HG02763 (cell line): Measurements from ENCODE around the gene FBXO40.

Experiments
- ATAC-seq: cut with Tn5 transposase; IDR thresholded peaks from one replicate; pipeline ENCODE4 v1.9.1; 2021; ENCODE audit warnings: mild to moderate bottlenecking, moderate library complexity; ENCODE audit not compliant: unreplicated experiment

The FBXO40 gene

GRCh38 chr3:121606106-121606505 is 12.9 kb downstream of the FBXO40 start:
- no peak for ATAC-seq

GRCh38 chr3:121619691-121620090 is 26.5 kb downstream of the FBXO40 start:
- ATAC-seq, result no peak

DNA sequence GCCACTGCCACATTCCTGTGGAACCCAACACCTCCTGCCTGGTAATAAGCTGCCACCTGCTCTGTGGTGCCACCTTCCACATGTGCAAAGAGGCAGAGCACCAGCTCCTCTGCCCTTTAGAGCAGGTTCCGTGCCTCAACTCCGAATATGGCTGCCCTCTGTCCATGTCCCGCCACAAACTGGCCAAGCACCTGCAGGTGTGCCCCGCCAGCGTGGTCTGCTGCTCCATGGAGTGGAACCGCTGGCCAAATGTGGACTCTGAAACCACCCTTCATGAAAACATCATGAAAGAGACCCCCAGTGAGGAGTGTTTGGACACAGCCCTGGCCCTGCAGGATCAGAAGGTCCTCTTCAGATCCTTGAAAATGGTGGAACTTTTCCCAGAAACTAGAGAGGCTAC is 28.3 kb downstream of the FBXO40 start:
- no peak for ATAC-seq

DNA sequence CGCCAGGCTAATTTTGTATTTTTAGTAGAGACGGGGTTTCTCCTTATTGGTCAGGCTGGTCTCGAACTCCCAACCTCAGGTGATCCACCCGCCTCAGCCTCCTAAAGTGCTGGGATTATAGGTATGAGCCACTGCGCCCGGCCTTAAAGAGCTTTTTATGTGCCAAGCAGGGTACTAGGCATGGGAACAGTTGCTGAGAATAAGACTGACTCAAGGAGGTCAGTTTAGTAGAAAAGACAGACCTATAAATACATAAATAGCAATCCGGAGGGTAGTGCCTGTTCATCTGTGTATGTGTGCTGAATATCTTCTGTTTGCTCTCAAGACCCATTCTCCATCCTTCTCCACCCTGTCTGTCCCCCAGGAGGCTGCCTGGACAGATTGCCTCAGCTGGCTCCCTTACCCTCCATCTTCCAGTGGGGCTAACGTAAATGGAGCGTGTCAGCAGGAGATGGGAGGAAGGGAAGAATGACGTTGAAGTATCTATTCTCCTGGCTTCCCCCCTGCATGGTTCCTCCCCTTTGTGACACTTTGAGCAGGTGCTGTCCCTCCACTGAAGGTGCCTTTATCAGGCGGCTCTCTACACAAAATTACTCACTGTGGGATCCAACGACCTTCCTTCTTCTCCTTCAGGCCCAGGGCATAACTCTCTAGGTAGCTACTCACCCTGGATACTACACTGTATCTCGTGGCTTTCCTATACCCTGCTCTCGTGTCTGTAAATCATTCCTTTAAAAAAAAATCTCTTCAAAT is 31.1 kb downstream of the FBXO40 start:
- ATAC-seq, result no peak

GRCh38 chr3:121626495-121626894 is 33.3 kb downstream of the FBXO40 start:
- ATAC-seq, result no peak

- no peak for ATAC-seq
These were observed 34.0 kb downstream of the FBXO40 start for GRCh38 chr3:121627211-121627610.

DNA sequence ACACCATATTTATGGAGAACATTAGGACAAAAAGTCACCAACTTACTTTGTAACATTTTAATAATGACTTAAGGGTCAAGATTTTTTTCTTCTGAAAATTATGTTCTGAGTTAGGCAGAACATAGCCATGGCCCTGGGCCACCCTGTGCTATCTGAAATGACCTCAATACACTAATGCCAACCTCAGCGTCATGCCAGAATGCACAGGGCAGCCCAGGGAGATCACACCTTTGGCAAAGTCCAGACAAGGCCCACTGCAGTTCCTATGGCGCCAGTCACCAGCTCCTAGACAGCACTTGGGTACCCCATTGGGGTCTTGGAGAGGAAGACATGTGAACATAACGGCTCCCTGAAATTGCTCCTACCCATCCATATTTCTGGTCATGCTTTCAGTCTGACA is 34.4 kb downstream of the FBXO40 start:
- ATAC-seq, result no peak

- ATAC-seq, result no peak
These were observed 36.4 kb downstream of the FBXO40 start for GRCh38 chr3:121629601-121630000.

DNA sequence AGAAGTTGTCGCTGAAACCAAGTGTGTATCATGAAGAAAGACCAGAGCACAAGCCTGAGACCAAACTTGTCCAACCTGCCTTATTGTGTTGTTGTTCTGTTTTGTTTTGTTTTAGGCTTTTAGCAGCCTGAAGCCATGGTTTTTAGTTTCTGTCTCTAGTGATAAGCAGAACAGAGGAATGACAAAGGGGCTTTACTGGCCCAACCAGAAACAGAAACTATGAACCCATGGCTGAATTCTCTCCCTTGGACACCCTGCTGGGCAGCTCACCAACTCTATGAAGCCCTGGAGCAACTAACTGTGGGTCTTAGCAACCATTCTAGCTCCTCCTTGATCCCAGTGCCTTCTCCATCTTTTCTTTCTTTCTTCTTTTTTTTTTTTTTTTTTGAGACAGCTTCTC is 37.2 kb downstream of the FBXO40 start:
- ATAC-seq, result no peak

- no peak for ATAC-seq
These were observed 44.7 kb downstream of the FBXO40 start for GRCh38 chr3:121637922-121638321.

GRCh38 chr3:121641127-121641526 is 47.9 kb downstream of the FBXO40 start:
- no peak for ATAC-seq

- no peak for ATAC-seq
These were observed 49.6 kb downstream of the FBXO40 start for GRCh38 chr3:121642601-121643314.

GRCh38 chr3:121645054-121645453 is 51.9 kb downstream of the FBXO40 start:
- no peak for ATAC-seq

DNA sequence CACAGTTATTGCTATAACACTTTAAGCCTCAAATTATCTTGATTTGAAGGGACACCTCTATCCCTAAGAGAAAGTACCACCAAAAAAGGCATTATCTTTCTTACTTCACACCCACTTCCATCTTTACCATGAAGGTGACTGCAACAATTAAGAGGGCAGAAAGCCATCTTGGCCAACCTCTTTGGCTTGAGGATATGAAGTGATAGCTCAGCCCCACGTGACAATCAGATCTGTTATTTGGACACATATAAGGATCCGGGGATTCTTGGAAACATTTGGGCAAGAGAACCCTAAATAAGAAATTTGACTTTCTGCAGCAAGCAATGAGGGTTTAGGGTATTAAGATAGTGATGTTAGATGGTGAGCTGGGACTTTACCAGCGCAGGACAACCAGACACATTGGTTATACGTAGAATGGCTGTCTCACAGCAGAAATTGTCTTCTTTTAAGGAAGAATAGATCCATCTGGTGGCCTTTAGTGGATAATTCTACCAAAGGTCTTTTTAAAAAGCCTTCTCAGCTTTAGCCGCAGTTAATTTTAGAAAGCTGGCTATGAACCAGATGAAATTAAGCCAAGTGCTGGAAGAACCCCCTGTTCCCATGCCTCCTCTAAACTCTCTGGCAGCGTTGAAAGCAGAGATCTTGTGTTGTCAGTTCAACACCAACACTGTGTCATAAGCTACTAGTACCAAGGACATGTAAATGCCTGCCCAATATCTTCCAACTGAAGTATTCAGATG is 55.2 kb downstream of the FBXO40 start:
- ATAC-seq, result no peak

DNA sequence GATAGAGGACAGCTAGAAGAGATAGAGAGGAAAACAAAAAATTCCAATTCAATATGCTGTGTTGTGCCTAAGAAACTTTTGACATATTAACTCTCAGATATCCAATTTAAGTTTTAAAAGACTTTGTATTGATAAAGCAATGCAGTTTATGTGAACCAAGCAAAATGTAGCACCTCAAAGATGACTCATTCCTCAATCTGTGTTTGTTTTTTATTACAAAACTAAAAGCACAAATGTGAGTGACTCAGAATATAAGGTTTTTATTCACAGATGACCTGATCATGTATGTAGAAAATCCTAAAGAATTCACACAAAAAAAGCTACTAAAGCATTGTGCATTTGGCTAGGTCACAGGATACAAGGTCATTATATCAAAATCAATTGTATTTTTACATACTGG is 56.5 kb downstream of the FBXO40 start:
- ATAC-seq, result no peak

GRCh38 chr3:121651684-121652083 is 58.5 kb downstream of the FBXO40 start:
- no peak for ATAC-seq

GRCh38 chr3:121654493-121655385 is 61.6 kb downstream of the FBXO40 start:
- no peak for ATAC-seq

GRCh38 chr3:121658716-121659435 is 65.7 kb downstream of the FBXO40 start:
- ATAC-seq, result no peak

- ATAC-seq, result no peak
These were observed 66.4 kb downstream of the FBXO40 start for GRCh38 chr3:121659586-121659985.
